Natural killer cell treated with Interleukin-12 subunit alpha and Interleukin-12 subunit beta and Interleukin-15 and Interleukin-18, amount 100 ng/mL, for 72 hours (primary cell): ENCODE results near the gene BST1. TPM values are rescaled to one million over a fixed set of nuclear protein-coding genes. Genes with fewer than 3 reads are reported as not detected.
A peak's percentile ranks its signal among the peaks of the same experiment; 100 is the strongest.

Source experiments
- ATAC-seq, 2 donors: fragments of 150-1000 bp; cut with Tn5 transposase in 1 of 2; sonication (Bioruptor Pico), chemical (Tn5 transposase) in 1 of 2; 2 replicates each; pipeline ENCODE4 v1.10.0; 2021
- DNase-seq: peaks from one replicate; pipeline ENCODE4 v3.0.0; 2022; ENCODE audit warnings: low spot score
- H3K27ac Mint-ChIP-seq, 2 donors: 1 replicate in 1 of 2; 2 replicates in 1 of 2; pipeline ENCODE4 v1.8.0; 2022; ENCODE audit warnings: mixed read lengths in 2 of 2, mild to moderate bottlenecking in 1 of 2, moderate library complexity in 1 of 2
- H3K27me3 Mint-ChIP-seq, 2 donors: 1 replicate in 1 of 2; 2 replicates in 1 of 2; pipeline ENCODE4 v1.8.0; 2022; ENCODE audit warnings: mixed read lengths in 2 of 2
- H3K36me3 Mint-ChIP-seq: one replicate; pipeline ENCODE4 v1.8.0; 2022; ENCODE audit warnings: mixed read lengths
- H3K4me1 Mint-ChIP-seq, 2 donors: 1 replicate in 1 of 2; 2 replicates in 1 of 2; pipeline ENCODE4 v1.8.0; 2022; ENCODE audit warnings: low read depth in 2 of 2, mixed read lengths in 2 of 2, mild to moderate bottlenecking in 1 of 2
- H3K4me3 Mint-ChIP-seq: one replicate; pipeline ENCODE4 v1.8.0; 2022; ENCODE audit warnings: mixed read lengths
- H3K9me3 Mint-ChIP-seq: 2 replicates; pipeline ENCODE4 v1.8.0; 2022; ENCODE audit warnings: mixed read lengths
- total RNA-seq, 2 donors: library from RNA; stranded (reverse); gene quantifications; one replicate each; pipeline ENCODE4 v1.2.3, GENCODE V29; 2022

Gene BST1, protein sequence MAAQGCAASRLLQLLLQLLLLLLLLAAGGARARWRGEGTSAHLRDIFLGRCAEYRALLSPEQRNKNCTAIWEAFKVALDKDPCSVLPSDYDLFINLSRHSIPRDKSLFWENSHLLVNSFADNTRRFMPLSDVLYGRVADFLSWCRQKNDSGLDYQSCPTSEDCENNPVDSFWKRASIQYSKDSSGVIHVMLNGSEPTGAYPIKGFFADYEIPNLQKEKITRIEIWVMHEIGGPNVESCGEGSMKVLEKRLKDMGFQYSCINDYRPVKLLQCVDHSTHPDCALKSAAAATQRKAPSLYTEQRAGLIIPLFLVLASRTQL
- total RNA-seq = 1 to 10 TPM in 1 of 2 donors, under 1 TPM in 1; 0.39 to 1.5 TPM

DNA sequence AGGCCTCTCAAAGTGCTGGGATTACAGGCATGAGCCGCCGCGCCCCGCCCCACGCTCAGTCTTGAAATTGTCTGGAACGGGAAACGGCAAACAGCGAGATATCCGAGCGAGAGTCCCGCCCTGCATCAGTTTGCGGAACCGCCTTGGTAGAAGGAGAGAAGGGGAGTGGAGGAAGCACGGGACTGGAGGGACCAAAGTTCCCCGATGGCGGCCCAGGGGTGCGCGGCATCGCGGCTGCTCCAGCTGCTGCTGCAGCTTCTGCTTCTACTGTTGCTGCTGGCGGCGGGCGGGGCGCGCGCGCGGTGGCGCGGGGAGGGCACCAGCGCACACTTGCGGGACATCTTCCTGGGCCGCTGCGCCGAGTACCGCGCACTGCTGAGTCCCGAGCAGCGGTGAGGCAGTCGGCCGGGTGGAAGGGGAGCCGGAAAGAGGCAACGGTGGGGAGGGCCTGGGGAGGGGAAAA is at the start of gene BST1:
TSS of gene BST1 (plus strand) at position 125 of the 463 bp plus-strand sequence. CDS start at position 205, 80 bp downstream.
- Mint-ChIP-seq H3K9me3 (no peaks in the 10 kb centered on the region), H3K27me3 (peaks cover 15 to 17% of the 10 kb centered on the region in 2 donors), H3K4me1 (peaks cover 0 to 16% of the 10 kb centered on the region in 2 donors), H3K36me3 (no peaks in the 10 kb centered on the region), H3K27ac (no peak within 1 kb of the TSS), H3K4me3 (peak within 1 kb of the TSS; percentile 84)
- peak; percentile 68 for DNase-seq
- peak; percentile 78 to 80 for ATAC-seq

DNA sequence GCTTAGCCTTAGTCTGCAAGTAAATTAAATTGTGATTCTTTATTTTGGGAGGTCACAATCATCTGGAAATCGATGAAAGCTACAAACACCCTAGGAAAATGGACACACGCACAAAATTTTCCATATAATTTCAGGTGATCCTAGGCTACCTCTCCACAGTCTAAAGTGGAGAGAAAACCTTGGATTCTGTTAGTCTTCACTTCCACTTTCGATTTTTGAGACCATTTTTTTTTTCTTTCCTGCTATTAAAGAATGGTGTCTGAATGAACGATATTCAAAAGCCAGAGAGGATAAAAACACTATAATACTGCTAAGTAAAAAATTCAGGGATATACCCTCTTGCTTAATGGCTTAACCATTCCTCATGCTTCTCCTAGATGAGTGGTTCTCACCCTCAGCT is 49.4 kb upstream of the BST1 start:
- DNase-seq (no peak), ATAC-seq (no peak)
- Mint-ChIP-seq H3K27ac (peak overlapping the region; percentile 85 to 94), H3K4me3 (peak overlapping the region; percentile 94), H3K36me3 (no peaks in the 10 kb centered on the region), H3K27me3 (no peaks in the 10 kb centered on the region), H3K4me1 (peaks cover 51 to 57% of the 10 kb centered on the region in 2 donors), H3K9me3 (no peaks in the 10 kb centered on the region)

DNA sequence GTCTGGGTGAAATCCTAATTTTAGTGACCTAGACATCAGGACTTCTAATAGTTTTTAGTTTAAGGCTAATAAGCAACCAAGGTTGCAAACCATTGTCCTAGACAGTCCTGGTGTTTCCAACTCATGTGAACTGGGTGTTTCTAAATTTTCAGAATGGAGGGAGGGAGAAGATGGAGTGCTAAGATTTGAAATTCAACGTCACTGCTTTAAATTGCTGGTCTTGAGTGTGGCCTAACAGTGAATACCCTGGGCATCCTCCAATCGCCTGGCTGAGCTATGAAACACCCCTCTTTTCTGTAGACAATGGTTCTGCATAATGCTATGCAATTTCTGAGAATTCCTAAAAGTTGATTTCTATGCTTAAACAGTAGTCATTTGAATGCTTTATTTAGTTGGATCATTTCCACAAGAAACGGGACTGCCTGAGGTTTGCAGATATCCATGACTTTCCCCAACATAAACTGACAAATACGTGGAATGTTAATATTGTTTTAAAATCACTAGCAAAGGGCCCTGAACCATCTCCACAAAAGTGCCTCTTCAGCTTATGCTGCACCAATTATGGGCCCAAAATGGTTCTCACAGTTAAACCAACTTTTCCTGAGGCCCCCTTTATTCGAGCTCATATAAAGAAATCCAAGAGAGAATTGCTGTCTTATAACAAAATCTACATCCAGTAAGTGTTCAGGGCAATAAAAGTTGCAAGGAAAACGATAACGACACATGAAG is 48.8 kb upstream of the BST1 start:
- H3K4me3 Mint-ChIP-seq = peak overlapping the region; percentile 94
- peak overlapping the region; percentile 85 to 94 for H3K27ac Mint-ChIP-seq
- DNase-seq (no peak), ATAC-seq (peak in 1 of 2 donors; percentile 28)
- H3K36me3 Mint-ChIP-seq = no peaks in the 10 kb centered on the region
- H3K4me1 Mint-ChIP-seq = peaks cover 48 to 53% of the 10 kb centered on the region in 2 donors
- H3K9me3 Mint-ChIP-seq = no peaks in the 10 kb centered on the region
- H3K27me3 Mint-ChIP-seq = no peaks in the 10 kb centered on the region

DNA sequence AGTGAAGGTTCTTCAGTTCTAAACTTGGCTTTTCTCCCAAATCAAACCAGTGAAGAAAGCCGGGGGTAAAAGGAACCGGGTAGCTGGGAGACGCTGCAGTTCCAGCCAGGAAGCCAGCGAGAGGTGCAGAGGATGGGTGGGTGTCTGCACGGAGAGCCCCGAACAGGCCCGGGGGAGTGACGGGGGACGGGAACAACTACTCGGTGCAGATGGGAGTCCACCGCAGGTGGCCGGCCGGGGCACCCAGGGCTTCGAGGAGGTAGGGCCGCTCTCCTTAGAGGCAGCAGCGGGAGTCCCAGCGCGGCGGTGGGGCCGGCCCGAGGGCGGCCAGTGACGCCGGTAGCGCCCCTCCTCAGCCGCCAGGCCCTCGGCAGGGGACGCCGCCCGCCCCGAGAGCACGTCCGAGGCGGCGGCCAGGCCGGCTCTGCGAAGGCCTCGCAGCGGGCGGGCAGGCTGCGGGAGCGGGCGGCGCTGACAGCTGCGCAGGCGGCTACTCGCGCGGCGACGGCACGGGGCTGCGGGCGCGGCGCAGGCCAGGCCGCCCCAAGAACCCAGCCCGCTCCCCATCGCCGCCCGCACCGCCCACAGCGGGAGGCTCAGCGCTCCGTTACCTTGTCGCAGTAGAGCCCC is 48.2 kb upstream of the BST1 start:
- Mint-ChIP-seq H3K36me3 (no peaks in the 10 kb centered on the region), H3K4me1 (peaks cover 52 to 58% of the 10 kb centered on the region in 2 donors), H3K4me3 (peak overlapping the region; percentile 94), H3K9me3 (no peaks in the 10 kb centered on the region), H3K27ac (peak overlapping the region; percentile 85 to 94), H3K27me3 (no peaks in the 10 kb centered on the region)
- DNase-seq (peak; percentile 68), ATAC-seq (peak; percentile 71 to 76)

DNA sequence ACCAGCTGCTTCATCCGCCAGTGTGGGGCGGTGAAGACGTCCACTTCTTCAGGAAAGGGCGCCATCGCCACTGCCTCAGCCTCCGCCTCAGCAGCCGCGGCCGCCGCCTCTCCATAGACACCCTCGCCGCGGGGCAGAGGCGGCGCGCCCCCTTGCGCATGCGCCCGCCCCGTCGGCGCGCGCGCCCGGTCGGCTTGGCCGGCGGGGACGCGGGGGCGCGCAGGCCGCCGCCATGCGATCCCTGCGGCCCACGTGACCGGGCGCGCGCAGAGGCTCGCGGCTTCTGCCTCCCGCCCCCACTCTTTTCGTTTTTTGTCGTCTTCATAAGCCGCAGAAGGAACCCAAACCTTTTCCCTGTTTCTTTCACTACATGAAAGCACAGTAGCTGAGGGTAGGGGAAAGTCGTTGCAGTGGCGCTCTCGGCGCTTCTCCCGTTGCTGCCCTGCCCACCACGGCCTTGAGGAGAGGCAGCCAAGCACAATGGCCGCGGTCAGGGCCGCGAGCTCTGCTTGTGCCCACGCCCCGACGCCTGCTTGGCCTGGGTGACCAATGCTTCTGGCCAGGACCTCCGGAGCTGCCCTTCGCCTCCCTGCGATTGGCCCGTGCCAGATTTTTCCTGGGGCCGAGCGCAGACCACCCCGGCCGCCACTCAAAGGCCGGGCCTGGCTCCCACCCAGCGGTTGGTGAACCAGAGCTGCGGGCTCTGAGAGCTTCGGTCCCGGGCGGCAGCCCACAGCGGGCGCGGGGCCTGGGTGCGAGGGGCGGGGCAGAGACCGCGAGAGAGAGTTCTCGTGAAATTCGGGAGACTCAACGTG is 47.4 kb upstream of the BST1 start, which contains the start of gene FBXL5:
TSS of gene FBXL5 (minus strand) at position 135 of the 815 bp plus-strand sequence. CDS start at position 65, 70 bp downstream.
- H3K9me3 Mint-ChIP-seq = no peaks in the 10 kb centered on the region
- peak within 1 kb of the TSS; percentile 85 to 94 for H3K27ac Mint-ChIP-seq
- no peaks in the 10 kb centered on the region for H3K27me3 Mint-ChIP-seq
- H3K36me3 Mint-ChIP-seq = no peaks in the 10 kb centered on the region
- peaks cover 51 to 59% of the 10 kb centered on the region in 2 donors for H3K4me1 Mint-ChIP-seq
- peak within 1 kb of the TSS; percentile 94 for H3K4me3 Mint-ChIP-seq
- DNase-seq = peak; percentile 91
- peak; percentile 89 to 90 for ATAC-seq

DNA sequence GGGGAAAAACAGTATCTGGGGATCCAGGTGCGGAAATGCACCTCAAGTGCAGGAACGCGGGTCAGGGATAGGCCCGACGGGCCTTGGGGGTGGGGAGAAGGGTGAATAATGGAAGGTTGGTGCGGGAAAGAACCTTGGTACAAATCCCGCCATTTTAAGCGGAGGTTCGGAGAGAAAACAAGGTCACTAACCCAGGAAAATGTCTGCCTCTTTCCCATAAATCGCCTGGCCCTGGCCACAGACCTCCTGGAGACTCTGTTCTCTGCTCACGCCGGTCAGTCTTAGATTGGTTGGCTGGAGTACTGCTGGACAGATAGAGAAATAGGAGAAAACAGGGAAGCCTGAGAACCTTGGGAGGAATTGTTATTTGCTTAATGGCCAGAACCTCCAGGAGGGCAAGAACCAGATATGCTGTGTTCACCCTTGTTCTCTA is 46.8 kb upstream of the BST1 start:
- no peaks in the 10 kb centered on the region for H3K36me3 Mint-ChIP-seq
- peak overlapping the region; percentile 88 for H3K4me3 Mint-ChIP-seq
- ATAC-seq (no peak), DNase-seq (no peak)
- H3K9me3 Mint-ChIP-seq = no peaks in the 10 kb centered on the region
- no peaks in the 10 kb centered on the region for H3K27me3 Mint-ChIP-seq
- H3K27ac Mint-ChIP-seq = peak overlapping the region; percentile 85 to 94
- H3K4me1 Mint-ChIP-seq = peaks cover 52 to 56% of the 10 kb centered on the region in 2 donors

DNA sequence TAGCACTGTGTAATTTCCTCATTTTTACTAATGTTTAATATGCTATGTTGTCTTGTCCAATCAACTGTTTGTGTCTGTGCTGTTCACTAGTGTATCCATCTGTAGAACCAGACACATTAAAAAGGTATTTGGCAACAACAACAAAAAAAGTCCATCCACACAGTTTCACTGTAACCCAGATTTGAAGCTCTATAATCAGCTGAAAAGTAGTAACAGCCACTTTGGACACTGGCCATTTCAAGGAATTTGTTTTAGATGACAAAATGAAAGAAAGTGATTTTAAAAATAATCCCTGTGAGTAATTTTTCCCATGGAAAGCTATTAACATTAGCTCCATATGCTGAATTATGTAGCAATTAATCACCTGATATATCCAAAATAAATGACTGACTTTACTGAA is 45.5 kb upstream of the BST1 start:
- Mint-ChIP-seq H3K4me3 (peak overlapping the region; percentile 49), H3K36me3 (no peaks in the 10 kb centered on the region), H3K27ac (peak overlapping the region; percentile 85 to 94), H3K4me1 (peaks cover 46 to 47% of the 10 kb centered on the region in 2 donors), H3K27me3 (no peaks in the 10 kb centered on the region), H3K9me3 (no peaks in the 10 kb centered on the region)
- DNase-seq = no peak
- no peak for ATAC-seq

DNA sequence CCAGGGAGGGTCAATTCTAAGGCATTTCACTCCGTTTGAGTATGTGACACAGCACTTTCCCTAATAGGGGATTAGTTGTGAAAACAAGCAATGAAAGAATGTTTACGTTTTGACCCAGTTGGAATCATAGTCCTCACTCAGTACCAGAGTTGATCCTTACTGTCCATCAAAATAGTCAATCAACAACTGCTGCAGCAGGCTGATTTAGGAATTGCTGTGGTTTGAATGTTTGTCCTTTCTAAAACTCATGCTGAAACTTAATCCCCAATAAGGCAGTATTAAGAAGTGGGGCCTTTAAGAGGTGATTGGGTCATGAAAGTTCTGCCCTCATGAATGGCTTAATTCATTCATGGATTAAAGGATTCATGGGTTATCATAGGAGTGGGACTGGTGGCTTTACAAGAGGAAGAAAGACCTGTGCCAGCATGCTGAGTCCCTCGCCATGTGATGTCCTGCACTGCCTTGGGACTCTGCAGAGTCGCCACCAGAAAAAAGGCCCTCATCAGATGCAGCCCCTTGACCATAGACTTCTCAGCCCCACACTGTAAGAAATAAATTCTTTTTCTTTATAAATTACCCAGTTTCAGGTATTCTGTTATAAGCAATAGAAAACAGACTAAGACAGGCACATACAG is 44.6 kb upstream of the BST1 start:
- Mint-ChIP-seq H3K9me3 (no peaks in the 10 kb centered on the region), H3K27me3 (no peaks in the 10 kb centered on the region), H3K36me3 (no peaks in the 10 kb centered on the region), H3K27ac (peak overlapping the region; percentile 85 to 94), H3K4me3 (no peak overlapping the region), H3K4me1 (peaks cover 43 to 44% of the 10 kb centered on the region in 2 donors)
- no peak for ATAC-seq
- no peak for DNase-seq

DNA sequence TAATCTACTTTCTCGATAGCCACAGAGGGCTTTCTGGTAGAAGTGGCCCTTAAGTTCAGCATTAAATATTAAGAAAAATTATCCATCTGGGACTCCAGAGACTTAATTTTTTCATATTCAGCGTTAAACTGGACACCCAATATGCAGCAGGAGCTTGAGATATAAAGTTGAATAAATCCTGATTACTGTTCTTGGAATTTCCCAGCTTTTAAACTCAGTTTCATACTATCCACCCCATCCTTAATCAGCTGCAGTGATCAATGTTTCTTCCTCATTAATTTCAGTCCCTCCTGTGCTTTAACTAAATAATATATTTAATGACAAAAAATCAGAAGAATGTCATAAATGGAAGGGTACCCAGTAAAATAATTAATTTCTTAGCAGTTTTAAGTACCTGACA is 44.1 kb upstream of the BST1 start:
- Mint-ChIP-seq H3K4me3 (no peak overlapping the region), H3K36me3 (no peaks in the 10 kb centered on the region)
- DNase-seq = no peak

DNA sequence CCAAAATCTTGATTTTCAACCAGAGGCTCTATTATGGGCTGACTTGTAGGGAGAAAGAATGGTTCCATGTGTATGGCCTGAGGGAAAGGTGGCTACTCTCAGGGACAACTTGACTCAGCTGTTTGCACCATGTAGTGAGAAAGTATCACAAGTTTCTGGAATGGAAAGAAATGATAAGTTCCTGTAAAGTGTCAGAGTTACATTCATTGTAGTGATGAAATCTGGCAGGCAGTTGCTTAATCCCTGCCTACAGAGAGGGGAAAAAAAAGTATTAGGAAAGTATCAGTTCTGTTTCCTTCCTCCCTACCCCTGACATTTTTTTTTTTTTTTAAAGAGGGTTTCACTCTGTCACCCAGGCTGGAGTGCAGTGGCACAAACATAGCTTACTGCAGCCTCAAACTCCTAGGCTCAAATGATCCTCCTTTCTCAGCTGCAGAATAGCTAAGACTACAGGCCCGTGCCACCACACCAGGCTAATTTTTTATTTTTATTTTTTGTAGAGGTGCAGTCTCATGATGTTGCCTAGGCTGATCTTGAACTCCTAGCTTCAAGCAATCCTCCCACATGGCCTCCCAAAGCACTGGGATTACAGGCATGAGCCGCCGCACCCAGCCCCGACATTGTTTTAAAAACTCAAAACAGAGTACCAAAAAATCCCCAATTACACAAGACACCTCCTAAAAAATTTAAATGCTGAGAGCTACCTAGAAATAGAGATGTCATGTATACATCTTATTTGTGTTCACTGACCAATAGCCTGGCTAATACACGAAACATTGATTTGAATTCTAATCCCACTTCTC is 42.9 kb upstream of the BST1 start:
- ATAC-seq (peak; percentile 34 to 74), DNase-seq (peak; percentile 68)
- Mint-ChIP-seq H3K4me3 (peak overlapping the region; percentile 68), H3K27me3 (no peaks in the 10 kb centered on the region), H3K27ac (peak overlapping the region; percentile 79 to 94), H3K9me3 (no peaks in the 10 kb centered on the region), H3K36me3 (no peaks in the 10 kb centered on the region), H3K4me1 (peaks cover 42 to 43% of the 10 kb centered on the region in 2 donors)

More for the DNA sequence above, 44.1 kb upstream of the BST1 start:
- peak overlapping the region; percentile 79 to 94 for H3K27ac Mint-ChIP-seq
- no peaks in the 10 kb centered on the region for H3K9me3 Mint-ChIP-seq
- peaks cover 41% of the 10 kb centered on the region in 2 donors for H3K4me1 Mint-ChIP-seq
- no peak for ATAC-seq
- no peaks in the 10 kb centered on the region for H3K27me3 Mint-ChIP-seq

DNA sequence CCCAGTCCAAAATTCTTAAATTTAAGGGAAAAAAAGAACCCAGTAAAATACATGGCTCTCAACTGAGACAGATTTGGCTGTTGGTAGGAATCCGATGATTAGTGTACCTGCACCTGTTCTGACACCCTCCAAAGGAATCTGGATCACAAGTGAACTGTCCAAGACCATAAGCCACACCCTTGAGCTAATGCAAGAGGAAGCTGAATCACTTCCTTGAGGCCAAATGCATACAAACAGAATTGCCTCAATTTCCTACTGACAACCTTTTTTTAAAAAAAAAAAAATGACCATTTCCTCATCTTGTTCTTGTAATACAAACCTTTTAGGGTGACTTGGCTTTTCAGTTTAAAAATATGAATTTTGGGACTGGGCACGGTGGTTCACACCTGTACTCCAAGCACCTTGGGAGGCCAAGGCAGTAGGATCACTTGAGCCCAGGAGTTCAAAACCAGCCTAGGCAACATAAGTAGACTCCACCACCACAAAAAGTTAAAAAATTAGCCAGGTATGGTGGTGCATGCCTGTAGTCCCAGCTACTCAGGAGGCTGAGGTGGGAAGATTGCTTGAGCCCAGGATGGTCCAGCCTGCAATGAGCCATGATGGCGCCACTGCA is 37.0 kb upstream of the BST1 start:
- no peaks in the 10 kb centered on the region for H3K36me3 Mint-ChIP-seq
- peak overlapping the region; percentile 68 for H3K4me3 Mint-ChIP-seq
- no peaks in the 10 kb centered on the region for H3K27me3 Mint-ChIP-seq
- H3K9me3 Mint-ChIP-seq = no peaks in the 10 kb centered on the region
- H3K4me1 Mint-ChIP-seq = peaks cover 29 to 30% of the 10 kb centered on the region in 2 donors
- H3K27ac Mint-ChIP-seq = peak overlapping the region; percentile 89 to 98
- no peak for DNase-seq
- ATAC-seq = peak; percentile 87 to 91

DNA sequence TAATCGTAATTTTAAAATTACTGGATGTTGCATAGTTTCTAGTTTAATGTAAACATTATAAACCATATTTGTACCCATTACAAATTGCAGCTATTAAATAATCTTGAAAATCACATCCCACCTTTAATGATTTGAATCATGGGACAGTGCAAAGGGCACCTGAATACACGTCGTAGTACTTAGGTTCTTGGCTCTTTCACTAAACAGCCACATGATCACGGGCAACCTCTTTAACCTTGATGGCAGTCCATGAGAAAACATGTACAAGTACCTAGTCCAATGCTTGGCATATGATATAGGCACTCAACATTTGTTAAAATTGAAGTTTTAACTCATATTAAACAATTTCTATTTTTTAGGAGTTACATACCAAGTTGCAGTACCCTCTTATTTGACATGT is 35.9 kb upstream of the BST1 start:
- DNase-seq (no peak), ATAC-seq (no peak)
- Mint-ChIP-seq H3K9me3 (no peaks in the 10 kb centered on the region), H3K4me3 (no peak overlapping the region), H3K27ac (peak overlapping the region in 1 of 2 donors; percentile 98), H3K27me3 (no peaks in the 10 kb centered on the region), H3K36me3 (no peaks in the 10 kb centered on the region), H3K4me1 (peaks cover 25 to 30% of the 10 kb centered on the region in 2 donors)
